ENCODE data around the gene ANKRD12.

Gene ANKRD12

GRCh38 chr18:9223356-9223755 lies 86.8 kb downstream of the ANKRD12 start:
- Histone ChIP-seq H2AFZ (ENCODE audit: low read length) (no peak overlapping the region), H3K79me2 (ENCODE audit: insufficient read depth, low read length) (no peaks in the 10 kb centered on the region), H3K9ac (ENCODE audit: low read depth, low read length, poor library complexity, severe bottlenecking) (no peak overlapping the region), H3K4me2 (ENCODE audit: low read depth, low read length, poor library complexity, severe bottlenecking) (no peak overlapping the region), H3K27me3 (ENCODE audit: insufficient read depth, low read length, poor library complexity, severe bottlenecking) (no peaks in the 10 kb centered on the region), H3K9me3 (ENCODE audit: insufficient read depth, low read depth, low read length) (no peaks in the 10 kb centered on the region), H3K9me2 (replicated peaks; ENCODE audit: low read depth, low read length) (no peaks in the 10 kb centered on the region), H4K20me1 (ENCODE audit: insufficient read depth, low read length, poor library complexity, severe bottlenecking) (no peaks in the 10 kb centered on the region), H3F3A (ENCODE audit: low read depth) (no peaks in the 10 kb centered on the region), H3K4me1 (ENCODE audit: insufficient read depth, low read length, poor library complexity, severe bottlenecking) (no peaks in the 10 kb centered on the region), H3K36me3 (ENCODE audit: insufficient read depth, low read length) (peaks cover 35% of the 10 kb centered on the region), H3K4me3 (ENCODE audit: low read length, poor library complexity, severe bottlenecking) (no peak overlapping the region)
- no peak for TF ChIP-seq CTCF (conservative IDR thresholded peaks at IDR 0.05; ENCODE audit: low read length)
- no peak for TF ChIP-seq EZH2phosphoT487 (IDR thresholded peaks at IDR 0.05; ENCODE audit: borderline replicate concordance)

DNA sequence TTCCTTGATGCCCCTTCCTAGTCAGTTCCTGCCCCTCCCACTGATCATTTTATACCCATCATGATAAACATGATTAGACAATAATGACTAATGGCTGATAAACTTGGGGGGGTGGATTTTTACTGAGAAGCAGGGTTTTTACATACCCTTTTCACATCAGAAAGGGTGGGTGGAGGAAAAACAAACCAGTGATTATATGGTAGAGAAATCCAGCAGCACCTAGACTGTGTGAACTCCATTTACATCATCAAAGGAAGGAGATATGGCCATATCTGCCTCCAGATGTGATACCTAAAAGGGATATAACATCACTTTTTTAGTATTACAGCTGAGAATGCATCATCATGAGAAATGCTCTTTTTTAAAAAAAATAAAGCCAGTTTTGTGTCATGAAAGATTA lies 89.9 kb downstream of the ANKRD12 start:
- Histone ChIP-seq H3K36me3 (ENCODE audit: insufficient read depth, low read length) (peaks cover 24% of the 10 kb centered on the region), H4K20me1 (ENCODE audit: insufficient read depth, low read length, poor library complexity, severe bottlenecking) (no peaks in the 10 kb centered on the region), H3K79me2 (ENCODE audit: insufficient read depth, low read length) (no peaks in the 10 kb centered on the region), H3K9me3 (ENCODE audit: insufficient read depth, low read depth, low read length) (no peaks in the 10 kb centered on the region), H3K4me1 (ENCODE audit: insufficient read depth, low read length, poor library complexity, severe bottlenecking) (no peaks in the 10 kb centered on the region), H3K27me3 (ENCODE audit: insufficient read depth, low read length, poor library complexity, severe bottlenecking) (no peaks in the 10 kb centered on the region), H2AFZ (ENCODE audit: low read length) (no peak overlapping the region), H3K9me2 (replicated peaks; ENCODE audit: low read depth, low read length) (no peaks in the 10 kb centered on the region), H3K4me3 (ENCODE audit: low read length, poor library complexity, severe bottlenecking) (no peak overlapping the region), H3K4me2 (ENCODE audit: low read depth, low read length, poor library complexity, severe bottlenecking) (no peak overlapping the region), H3F3A (ENCODE audit: low read depth) (no peaks in the 10 kb centered on the region), H3K9ac (ENCODE audit: low read depth, low read length, poor library complexity, severe bottlenecking) (no peak overlapping the region)
- TF ChIP-seq EZH2phosphoT487 (IDR thresholded peaks at IDR 0.05; ENCODE audit: borderline replicate concordance): no peak
- TF ChIP-seq CTCF (conservative IDR thresholded peaks at IDR 0.05; ENCODE audit: low read length): no peak

GRCh38 chr18:9231852-9232486 lies 95.4 kb downstream of the ANKRD12 start:
- H3K36me3 ChIP-seq (ENCODE audit: insufficient read depth, low read length): peaks cover 30% of the 10 kb centered on the region; the same call in 1 of the 2 replicates

More at GRCh38 chr18:9231852-9232486, 95.4 kb downstream of the ANKRD12 start:
- no peak overlapping the region for H3K4me3 ChIP-seq (ENCODE audit: low read length, poor library complexity, severe bottlenecking)
- no peak overlapping the region for H3K9ac ChIP-seq (ENCODE audit: low read depth, low read length, poor library complexity, severe bottlenecking)
- no peaks in the 10 kb centered on the region for H3K4me1 ChIP-seq (ENCODE audit: insufficient read depth, low read length, poor library complexity, severe bottlenecking)
- H4K20me1 ChIP-seq (ENCODE audit: insufficient read depth, low read length, poor library complexity, severe bottlenecking): no peaks in the 10 kb centered on the region
- H3K27me3 ChIP-seq (ENCODE audit: insufficient read depth, low read length, poor library complexity, severe bottlenecking): no peaks in the 10 kb centered on the region
- no peaks in the 10 kb centered on the region for H3K9me2 ChIP-seq (replicated peaks; ENCODE audit: low read depth, low read length)
- H3K9me3 ChIP-seq (ENCODE audit: insufficient read depth, low read depth, low read length): peaks cover 19% of the 10 kb centered on the region; the same call in 1 of the 2 replicates
- no peaks in the 10 kb centered on the region for H3K79me2 ChIP-seq (ENCODE audit: insufficient read depth, low read length)
- H2AFZ ChIP-seq (ENCODE audit: low read length): no peak overlapping the region
- no peaks in the 10 kb centered on the region for H3F3A ChIP-seq (ENCODE audit: low read depth)
- TF ChIP-seq CTCF (conservative IDR thresholded peaks at IDR 0.05; ENCODE audit: low read length) (no peak), EZH2phosphoT487 (IDR thresholded peaks at IDR 0.05; ENCODE audit: borderline replicate concordance) (no peak)
- H3K4me2 ChIP-seq (ENCODE audit: low read depth, low read length, poor library complexity, severe bottlenecking): no peak overlapping the region

Data from Loucy (cell line).